ENCODE measurements around the gene STK32C.

Gene STK32C

DNA sequence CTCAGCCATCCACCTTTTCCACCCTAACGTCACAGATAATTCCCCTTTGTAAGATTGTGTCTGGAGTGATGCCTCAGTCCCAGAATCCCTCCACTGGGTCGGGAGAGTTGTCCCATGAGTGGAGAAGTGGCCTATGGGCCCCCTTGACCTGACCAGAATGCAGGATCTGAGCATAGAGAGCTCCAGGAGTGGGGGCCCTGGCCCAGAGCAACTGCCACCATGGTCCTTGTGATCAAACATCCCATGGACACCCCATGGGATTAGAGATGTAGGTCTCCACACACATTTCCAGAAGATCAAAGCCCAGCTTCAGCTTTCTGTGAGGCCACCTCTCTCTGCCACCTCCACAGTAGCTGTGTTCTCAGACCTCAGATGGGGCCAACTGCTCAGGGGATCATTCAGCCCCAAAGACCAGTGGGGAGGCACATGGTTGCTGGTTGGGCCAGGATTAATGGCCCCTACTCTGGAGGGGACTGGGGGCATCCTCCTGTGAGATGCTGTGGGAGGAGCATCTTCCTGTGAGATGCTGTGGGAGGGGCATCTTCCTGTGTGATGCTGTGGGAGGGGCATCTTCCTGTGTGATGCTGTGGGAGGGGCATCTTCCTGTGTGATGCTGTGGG is 149.5 kb downstream of the STK32C start:
- no peak overlapping the region for H2BK5ac ChIP-seq (ENCODE audit: low read length)
- no peak overlapping the region for H3K18ac ChIP-seq (ENCODE audit: low read length)
- H3K79me1 ChIP-seq (ENCODE audit: low read length): no peaks in the 10 kb centered on the region
- no peaks in the 10 kb centered on the region for H3K36me3 ChIP-seq (ENCODE audit: control insufficient read depth, insufficient read depth, low read length)
- H3K4me2 ChIP-seq (ENCODE audit: low read length): no peak overlapping the region
- no peaks in the 10 kb centered on the region for H3K27me3 ChIP-seq (ENCODE audit: insufficient read depth, low read length, poor library complexity)
- H3K56ac ChIP-seq (ENCODE audit: low read length): no peak overlapping the region
- H2BK120ac ChIP-seq (ENCODE audit: low read depth, low read length): no peak overlapping the region
- DNase-seq: peak; percentile 64
- H3K4me1 ChIP-seq (ENCODE audit: control insufficient read depth, low read depth, low read length): no peaks in the 10 kb centered on the region
- H4K5ac ChIP-seq (ENCODE audit: low read length): no peak overlapping the region
- H3K27ac ChIP-seq (ENCODE audit: low read depth, low read length): no peak overlapping the region
- no peaks in the 10 kb centered on the region for H3K79me2 ChIP-seq (ENCODE audit: control insufficient read depth, insufficient read depth, low read length)
- H2AK5ac ChIP-seq (ENCODE audit: low read length): no peak overlapping the region
- no peak overlapping the region for H3K4me3 ChIP-seq (ENCODE audit: low read length)
- H3K4ac ChIP-seq (ENCODE audit: low read depth, low read length): no peak overlapping the region
- no peak overlapping the region for H3K23ac ChIP-seq (ENCODE audit: low read length)
- H4K8ac ChIP-seq (ENCODE audit: low read depth, low read length): no peak overlapping the region
- H2BK15ac ChIP-seq (replicated peaks; ENCODE audit: low read depth): no peak overlapping the region
- H3K9ac ChIP-seq (ENCODE audit: low read length): no peak overlapping the region
- WGBS (ENCODE audit: extremely low coverage, insufficient coverage, low lambda C conversion rate): no CpG with 5 or more reads among the region's 2 CpGs
